T-helper 17 cell (primary cell): ENCODE results near the gene UGT2B15. TPM values are rescaled to one million over a fixed set of nuclear protein-coding genes. Genes with fewer than 3 reads are reported as not detected.
"Not testable (repeated sequence)": the region's sequence is repeated elsewhere in the genome, so short reads cannot be mapped to it uniquely, and the experiment has no call there.

Experiments used
- ATAC-seq: fragments of 150-1000 bp; cut with Tn5 transposase; 2 replicates; pipeline ENCODE4 v1.10.0; 2021; ENCODE audit warnings: mild to moderate bottlenecking, moderate library complexity
- DNase-seq, 3 donors: peaks; one replicate each; pipeline versions ENCODE4 v3.0.0 to v3.0.0-alpha.2; 2020 to 2021
- H3K9me3 ChIP-seq: one replicate; pipeline ENCODE4 v1.7.0; 2013; ENCODE audit warnings: low read length, mild to moderate bottlenecking; ENCODE audit not compliant: control insufficient read depth, poor library complexity, severe bottlenecking
- H3K27ac Mint-ChIP-seq: one replicate; pipeline ENCODE4 v1.8.0; 2022; ENCODE audit warnings: mild to moderate bottlenecking, moderate library complexity, mixed read lengths
- H3K27me3 Mint-ChIP-seq: one replicate; pipeline ENCODE4 v1.8.0; 2022; ENCODE audit warnings: mixed read lengths
- H3K36me3 Mint-ChIP-seq: one replicate; pipeline ENCODE4 v1.8.0; 2022; ENCODE audit warnings: low read depth, mixed read lengths
- H3K4me1 Mint-ChIP-seq: one replicate; pipeline ENCODE4 v1.8.0; 2022; ENCODE audit warnings: mild to moderate bottlenecking, mixed read lengths
- H3K4me3 Mint-ChIP-seq: one replicate; pipeline ENCODE4 v1.8.0; 2022; ENCODE audit warnings: mild to moderate bottlenecking, moderate library complexity, mixed read lengths
- total RNA-seq, 4 donors: library from RNA in 2 of 4; stranded (reverse) in 2 of 4; gene quantifications; one replicate each; pipeline ENCODE4 v1.2.3 and lab custom pipeline; 2022 to 2026

Gene UGT2B15
- total RNA-seq (not detected), total RNA-seq (lab: John Stamatoyannopoulos, UW) (0 reads per million in 2 donors)

- not testable (repeated sequence) for H3K4me1 Mint-ChIP-seq, H3K9me3 ChIP-seq, H3K27me3 Mint-ChIP-seq, ATAC-seq, H3K4me3 Mint-ChIP-seq, DNase-seq, H3K36me3 Mint-ChIP-seq, H3K27ac Mint-ChIP-seq
These were observed at the start of gene UGT2B15 for GRCh38 chr4:68670479-68670939. Gene UGT2B15, minus strand, starts transcription at chr4:68670652. Its CDS starts 34 bp downstream, at chr4:68670618.

- no peak for ATAC-seq
- no peaks in the 10 kb centered on the region for H3K9me3 ChIP-seq
- Mint-ChIP-seq H3K27ac (no peak overlapping the region), H3K4me1 (no peaks in the 10 kb centered on the region), H3K36me3 (no peaks in the 10 kb centered on the region), H3K4me3 (no peak overlapping the region), H3K27me3 (no peaks in the 10 kb centered on the region)
- DNase-seq = no peak
These were observed 48.6 kb upstream of the UGT2B15 start for GRCh38 chr4:68719075-68719473.

- Mint-ChIP-seq H3K36me3 (no peaks in the 10 kb centered on the region), H3K4me3 (no peak overlapping the region), H3K4me1 (no peaks in the 10 kb centered on the region), H3K27me3 (no peaks in the 10 kb centered on the region), H3K27ac (no peak overlapping the region)
- no peak for DNase-seq
- no peak for ATAC-seq
- H3K9me3 ChIP-seq = no peaks in the 10 kb centered on the region
These were observed 48.1 kb upstream of the UGT2B15 start for GRCh38 chr4:68718447-68719074.

DNA sequence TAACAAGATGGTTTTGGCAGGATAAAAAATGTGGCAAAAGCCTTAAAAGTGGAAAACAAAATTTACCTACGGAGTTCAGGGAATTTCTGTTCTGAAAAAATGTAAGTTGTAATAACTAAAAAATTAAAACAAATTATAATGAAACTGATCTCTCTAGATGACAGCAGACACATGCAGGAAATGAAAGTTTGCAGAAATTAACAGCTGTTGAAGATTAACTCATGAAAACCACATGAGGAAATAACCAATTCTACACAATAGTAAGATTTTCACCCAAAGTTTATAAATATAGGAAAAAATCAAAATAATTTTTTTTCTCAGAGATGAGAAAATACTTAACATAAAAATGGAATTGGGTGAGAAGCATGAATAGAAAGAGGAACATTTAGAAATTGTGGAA, 47.5 kb upstream of the UGT2B15 start:
- no peaks in the 10 kb centered on the region for H3K9me3 ChIP-seq
- H3K36me3 Mint-ChIP-seq = no peaks in the 10 kb centered on the region
- no peak overlapping the region for H3K27ac Mint-ChIP-seq
- ATAC-seq (no peak), DNase-seq (no peak)
- no peaks in the 10 kb centered on the region for H3K27me3 Mint-ChIP-seq
- no peaks in the 10 kb centered on the region for H3K4me1 Mint-ChIP-seq
- no peak overlapping the region for H3K4me3 Mint-ChIP-seq

- no peaks in the 10 kb centered on the region for H3K36me3 Mint-ChIP-seq
- no peaks in the 10 kb centered on the region for H3K27me3 Mint-ChIP-seq
- H3K4me1 Mint-ChIP-seq = no peaks in the 10 kb centered on the region
- no peak overlapping the region for H3K4me3 Mint-ChIP-seq
- DNase-seq (no peak), ATAC-seq (no peak)
- H3K27ac Mint-ChIP-seq = no peak overlapping the region
- no peaks in the 10 kb centered on the region for H3K9me3 ChIP-seq
These were observed 43.9 kb upstream of the UGT2B15 start for GRCh38 chr4:68714400-68714799.

DNA sequence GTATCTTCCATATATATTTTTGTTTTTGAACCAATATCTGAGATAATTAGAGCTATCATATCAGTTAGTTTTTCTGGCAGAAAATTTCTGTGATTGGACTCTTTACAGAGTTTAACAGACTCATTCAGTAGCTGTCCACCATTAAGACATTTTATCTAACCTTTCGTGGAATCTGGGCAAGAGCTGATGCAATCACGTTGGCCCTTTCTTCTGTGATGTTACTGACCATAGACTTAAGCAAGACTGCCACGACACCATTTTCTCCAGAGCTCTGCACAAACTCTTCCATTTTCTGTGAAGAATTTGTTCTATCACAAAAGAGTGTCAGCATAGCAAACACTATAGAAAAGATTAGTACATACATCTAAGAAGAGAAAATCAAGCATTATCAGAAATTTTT, 41.8 kb upstream of the UGT2B15 start:
- no peaks in the 10 kb centered on the region for H3K9me3 ChIP-seq
- H3K27ac Mint-ChIP-seq = no peak overlapping the region
- no peak for DNase-seq
- no peaks in the 10 kb centered on the region for H3K36me3 Mint-ChIP-seq
- H3K4me3 Mint-ChIP-seq = no peak overlapping the region
- H3K4me1 Mint-ChIP-seq = no peaks in the 10 kb centered on the region
- no peak for ATAC-seq
- H3K27me3 Mint-ChIP-seq = no peaks in the 10 kb centered on the region

GRCh38 chr4:68708566-68708965, 38.1 kb upstream of the UGT2B15 start:
- H3K9me3 ChIP-seq = no peaks in the 10 kb centered on the region
- Mint-ChIP-seq H3K27ac (no peak overlapping the region), H3K4me1 (no peaks in the 10 kb centered on the region), H3K36me3 (no peaks in the 10 kb centered on the region), H3K4me3 (no peak overlapping the region), H3K27me3 (no peaks in the 10 kb centered on the region)
- ATAC-seq = no peak
- DNase-seq = no peak

DNA sequence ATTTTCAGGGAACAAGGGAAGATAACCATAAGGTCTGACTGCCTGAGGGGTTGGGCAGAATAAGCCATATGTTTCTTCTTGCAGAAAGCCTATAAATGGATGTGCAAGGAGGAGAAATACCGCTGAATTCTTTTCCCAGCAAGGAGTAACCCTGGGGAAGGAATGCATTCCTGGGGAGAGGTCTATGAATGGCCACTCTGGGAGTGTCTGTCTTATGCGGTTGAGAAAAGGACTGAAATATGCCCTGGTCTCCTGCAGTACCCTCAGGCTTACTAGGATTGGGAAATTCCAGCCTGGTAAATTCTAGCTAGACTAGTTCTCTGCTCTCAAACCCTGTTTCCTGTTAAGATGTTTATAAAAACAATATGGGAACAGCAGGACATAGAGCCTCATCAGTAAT, 32.7 kb upstream of the UGT2B15 start:
- H3K36me3 Mint-ChIP-seq, H3K4me1 Mint-ChIP-seq, H3K4me3 Mint-ChIP-seq, DNase-seq, H3K9me3 ChIP-seq, H3K27ac Mint-ChIP-seq, H3K27me3 Mint-ChIP-seq, ATAC-seq: not testable (repeated sequence)

DNA sequence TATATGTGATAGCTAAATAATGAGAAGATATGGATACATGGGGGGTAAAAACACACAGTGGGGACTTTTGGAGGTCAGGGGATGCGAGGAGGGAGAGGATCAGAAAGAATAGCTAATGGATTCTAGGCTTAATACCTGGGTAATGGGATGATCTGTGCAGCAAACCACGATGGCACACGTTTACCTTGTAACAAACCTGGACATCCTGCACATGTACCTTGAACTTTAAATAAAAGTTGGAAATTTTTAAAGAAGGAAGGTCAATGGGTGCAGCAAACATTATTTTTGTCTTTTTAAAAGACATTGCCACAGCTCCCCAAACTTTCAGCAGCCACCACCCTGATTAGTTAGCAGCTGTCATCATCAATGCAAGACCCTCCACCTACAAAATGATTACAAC, 29.7 kb upstream of the UGT2B15 start:
- ATAC-seq (no peak), DNase-seq (no peak)
- H3K4me1 Mint-ChIP-seq = no peaks in the 10 kb centered on the region
- H3K27ac Mint-ChIP-seq = no peak overlapping the region
- H3K9me3 ChIP-seq = no peaks in the 10 kb centered on the region
- H3K27me3 Mint-ChIP-seq = peaks cover 5% of the 10 kb centered on the region
- H3K4me3 Mint-ChIP-seq = no peak overlapping the region
- H3K36me3 Mint-ChIP-seq = no peaks in the 10 kb centered on the region

DNA sequence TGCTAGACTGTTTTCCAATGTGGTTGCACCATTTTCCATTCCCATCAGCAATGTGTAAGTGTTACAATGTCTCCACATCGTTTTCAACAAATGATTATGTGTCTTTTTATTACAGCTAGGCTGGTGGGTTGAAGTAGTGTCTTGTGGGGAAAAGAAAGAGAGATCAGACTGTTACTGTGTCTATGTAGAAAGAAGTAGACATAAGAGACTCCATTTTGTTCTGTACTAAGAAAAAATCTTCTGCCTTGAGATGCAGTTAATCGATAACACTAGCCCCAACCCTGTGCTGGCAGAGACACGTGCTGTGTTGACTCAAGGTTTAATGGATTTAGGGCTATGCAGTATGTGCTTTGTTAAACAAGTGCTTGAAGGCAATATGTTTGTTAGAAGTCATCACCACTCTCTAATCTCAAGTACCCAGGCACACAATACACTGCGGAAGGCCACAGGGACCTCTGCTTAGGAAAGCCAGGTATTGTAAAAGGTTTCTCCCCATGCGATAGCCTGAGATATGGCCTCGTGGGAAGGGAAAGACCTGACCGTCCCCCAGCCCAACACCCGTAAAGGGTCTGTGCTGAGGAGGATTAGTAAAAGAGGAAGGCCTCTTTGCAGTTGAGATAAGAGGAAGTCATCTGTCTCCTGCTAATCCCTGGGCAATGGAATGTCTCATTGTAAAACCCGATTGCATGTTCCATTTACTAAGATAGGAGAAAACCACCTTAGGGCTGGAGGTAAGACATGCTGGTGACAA, 23.0 kb upstream of the UGT2B15 start:
- Mint-ChIP-seq H3K36me3 (no peaks in the 10 kb centered on the region), H3K27ac (no peak overlapping the region), H3K4me1 (no peaks in the 10 kb centered on the region), H3K4me3 (no peak overlapping the region), H3K27me3 (no peaks in the 10 kb centered on the region)
- DNase-seq (no peak), ATAC-seq (no peak)
- no peaks in the 10 kb centered on the region for H3K9me3 ChIP-seq

DNA sequence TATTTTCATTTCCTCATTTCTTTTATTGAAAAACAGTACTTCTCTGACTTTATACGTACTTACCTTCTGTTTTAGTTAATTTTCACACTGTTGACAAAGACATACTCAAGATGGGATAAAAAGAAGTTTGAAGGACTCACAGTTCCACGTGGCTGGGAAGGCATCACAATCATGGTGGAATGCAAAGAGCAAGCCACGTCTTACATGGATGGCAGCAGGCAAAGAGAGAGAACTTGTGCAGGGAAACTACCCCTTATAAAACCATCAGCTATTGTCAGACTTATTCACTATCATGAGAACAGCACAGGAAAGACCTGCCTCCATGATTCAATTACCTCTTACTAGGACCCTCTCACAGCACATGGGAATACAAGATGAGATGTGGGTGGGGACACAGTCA, 20.7 kb upstream of the UGT2B15 start:
- Mint-ChIP-seq H3K4me1 (no peaks in the 10 kb centered on the region), H3K4me3 (no peak overlapping the region), H3K27me3 (no peaks in the 10 kb centered on the region), H3K36me3 (no peaks in the 10 kb centered on the region), H3K27ac (no peak overlapping the region)
- H3K9me3 ChIP-seq = no peaks in the 10 kb centered on the region
- no peak for ATAC-seq
- DNase-seq = no peak

- H3K27ac Mint-ChIP-seq = no peak overlapping the region
- no peaks in the 10 kb centered on the region for H3K36me3 Mint-ChIP-seq
- no peaks in the 10 kb centered on the region for H3K27me3 Mint-ChIP-seq
- DNase-seq (no peak), ATAC-seq (no peak)
- no peaks in the 10 kb centered on the region for H3K9me3 ChIP-seq
- H3K4me3 Mint-ChIP-seq = no peak overlapping the region
- no peaks in the 10 kb centered on the region for H3K4me1 Mint-ChIP-seq
These were observed 12.6 kb upstream of the UGT2B15 start for GRCh38 chr4:68683034-68683433.

- H3K36me3 Mint-ChIP-seq, H3K4me1 Mint-ChIP-seq, H3K4me3 Mint-ChIP-seq, H3K27me3 Mint-ChIP-seq, H3K27ac Mint-ChIP-seq, DNase-seq, H3K9me3 ChIP-seq, ATAC-seq: not testable (repeated sequence)
These were observed 10.8 kb upstream of the UGT2B15 start for GRCh38 chr4:68681298-68681697.

GRCh38 chr4:68673143-68673542, 2.7 kb upstream of the UGT2B15 start:
- no peaks in the 10 kb centered on the region for H3K27me3 Mint-ChIP-seq
- H3K4me3 Mint-ChIP-seq = no peak overlapping the region
- no peaks in the 10 kb centered on the region for H3K9me3 ChIP-seq
- H3K27ac Mint-ChIP-seq = no peak overlapping the region
- ATAC-seq (no peak), DNase-seq (no peak)
- H3K4me1 Mint-ChIP-seq = no peaks in the 10 kb centered on the region
- no peaks in the 10 kb centered on the region for H3K36me3 Mint-ChIP-seq
